ENCODE results near the gene ERMN. TPM values are rescaled to one million over a fixed set of nuclear protein-coding genes. Genes with fewer than 3 reads are reported as not detected.
"Not testable (repeated sequence)": the region's sequence is repeated elsewhere in the genome, so short reads cannot be mapped to it uniquely, and the experiment has no call there.

ERMN gene
- 1 to 10 TPM; 1.4 to 2.2 (median 1.6) TPM for total RNA-seq

DNA sequence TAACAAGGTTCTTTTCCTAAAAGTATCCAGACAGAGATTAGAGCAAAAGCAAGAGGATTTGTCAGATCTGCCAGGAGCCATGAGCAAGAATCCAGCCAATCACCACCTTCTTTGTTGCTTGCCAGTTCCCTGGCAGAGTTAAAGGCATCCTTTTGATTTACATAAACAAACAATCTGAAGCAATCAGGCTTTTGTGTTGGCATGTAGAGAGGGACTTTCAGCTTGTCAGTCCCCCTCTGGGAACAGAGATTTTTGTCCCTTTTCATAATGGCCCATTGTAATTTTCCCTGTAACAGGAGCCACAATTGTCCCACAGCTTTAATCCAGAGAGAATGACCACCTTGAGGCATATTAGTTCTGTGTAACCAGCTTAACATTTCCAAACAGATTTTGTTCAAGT, at the start of gene ERMN:
TSS of gene ERMN (minus strand) at position 39 of the 400 bp plus-strand sequence. CDS start 182 bp downstream, outside the sequence.
- Histone ChIP-seq H3K4me1 (no peaks in the 10 kb centered on the region), H3K4me3 (no peak within 1 kb of the TSS), H3K27me3 (no peaks in the 10 kb centered on the region), H3K36me3 (no peaks in the 10 kb centered on the region), H3K9me3 (no peaks in the 10 kb centered on the region), H3K27ac (no peak within 1 kb of the TSS)
- intact Hi-C loops (cut with DNase I; ENCODE audit: low total_unique reads), result no loop called here
- no peak for DNase-seq (ENCODE audit: low spot score in 2 of 2)
- TF ChIP-seq POLR2AphosphoS5 (IDR thresholded peaks at IDR 0.05) (no peak), POLR2A (IDR thresholded peaks at IDR 0.05) (no peak)
- TF ChIP-seq, protein P1, sequence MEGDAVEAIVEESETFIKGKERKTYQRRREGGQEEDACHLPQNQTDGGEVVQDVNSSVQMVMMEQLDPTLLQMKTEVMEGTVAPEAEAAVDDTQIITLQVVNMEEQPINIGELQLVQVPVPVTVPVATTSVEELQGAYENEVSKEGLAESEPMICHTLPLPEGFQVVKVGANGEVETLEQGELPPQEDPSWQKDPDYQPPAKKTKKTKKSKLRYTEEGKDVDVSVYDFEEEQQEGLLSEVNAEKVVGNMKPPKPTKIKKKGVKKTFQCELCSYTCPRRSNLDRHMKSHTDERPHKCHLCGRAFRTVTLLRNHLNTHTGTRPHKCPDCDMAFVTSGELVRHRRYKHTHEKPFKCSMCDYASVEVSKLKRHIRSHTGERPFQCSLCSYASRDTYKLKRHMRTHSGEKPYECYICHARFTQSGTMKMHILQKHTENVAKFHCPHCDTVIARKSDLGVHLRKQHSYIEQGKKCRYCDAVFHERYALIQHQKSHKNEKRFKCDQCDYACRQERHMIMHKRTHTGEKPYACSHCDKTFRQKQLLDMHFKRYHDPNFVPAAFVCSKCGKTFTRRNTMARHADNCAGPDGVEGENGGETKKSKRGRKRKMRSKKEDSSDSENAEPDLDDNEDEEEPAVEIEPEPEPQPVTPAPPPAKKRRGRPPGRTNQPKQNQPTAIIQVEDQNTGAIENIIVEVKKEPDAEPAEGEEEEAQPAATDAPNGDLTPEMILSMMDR (IDR thresholded peaks at IDR 0.05), result no peak

DNA sequence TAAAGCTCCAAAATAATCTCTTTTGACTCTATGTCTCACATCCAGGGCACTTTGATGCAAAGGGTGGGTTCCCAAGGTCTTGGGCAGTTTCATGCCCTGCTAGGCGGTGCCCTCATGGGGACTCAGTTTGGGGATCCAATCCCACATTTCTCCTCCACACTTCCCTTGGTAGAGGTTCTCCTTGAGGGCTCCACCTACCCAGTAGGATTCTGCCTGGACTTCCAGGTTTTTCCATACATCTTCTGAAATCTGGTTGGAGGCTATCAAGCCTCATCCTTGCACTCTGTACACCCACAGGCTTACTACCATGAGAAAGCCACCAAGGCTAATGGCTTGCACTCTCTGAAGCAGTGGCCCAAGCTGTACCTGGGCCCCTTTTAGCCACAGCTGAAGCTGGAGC, 49.8 kb upstream of the ERMN start:
- H3K27me3 ChIP-seq, result no peaks in the 10 kb centered on the region
- H3K9me3 ChIP-seq, result peaks cover 18 to 19% of the 10 kb centered on the region in 2 donors
- TF ChIP-seq, protein P1 (IDR thresholded peaks at IDR 0.05), result no peak
- intact Hi-C loops (cut with DNase I; ENCODE audit: low total_unique reads), result no loop called here
- H3K4me1 ChIP-seq, result no peaks in the 10 kb centered on the region
- no peak overlapping the region for H3K4me3 ChIP-seq
- no peak for DNase-seq (ENCODE audit: low spot score in 2 of 2)
- no peaks in the 10 kb centered on the region for H3K36me3 ChIP-seq
- H3K27ac ChIP-seq, result no peak overlapping the region

- H3K4me3 ChIP-seq; DNase-seq (ENCODE audit: low spot score in 2 of 2); H3K36me3 ChIP-seq; H3K27me3 ChIP-seq; H3K9me3 ChIP-seq; H3K27ac ChIP-seq; H3K4me1 ChIP-seq; intact Hi-C loops (cut with DNase I; ENCODE audit: low total_unique reads): not testable (repeated sequence)
These were observed 42.9 kb upstream of the ERMN start for GRCh38 chr2:157368508-157368907.

DNA sequence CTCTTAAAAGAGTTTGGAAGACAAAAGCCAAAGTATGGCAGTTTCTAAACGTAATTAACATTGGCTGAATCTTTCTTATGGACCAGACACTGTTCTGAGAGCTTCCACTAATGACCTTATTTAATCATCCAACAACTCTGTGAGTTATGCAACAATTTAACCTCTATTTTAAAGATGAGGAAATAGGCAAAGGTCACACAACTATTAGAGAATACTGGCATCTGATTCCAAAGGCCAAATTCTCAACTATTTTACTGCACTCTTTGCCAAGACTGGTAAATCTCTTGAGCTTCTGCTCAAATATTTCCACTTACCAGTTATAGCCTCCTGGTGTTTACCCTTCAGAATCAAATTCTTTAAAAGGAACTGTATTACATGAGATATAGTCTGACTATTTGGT, 42.1 kb upstream of the ERMN start:
- Histone ChIP-seq H3K4me3 (no peak overlapping the region), H3K27me3 (no peaks in the 10 kb centered on the region), H3K27ac (no peak overlapping the region), H3K36me3 (no peaks in the 10 kb centered on the region), H3K4me1 (no peaks in the 10 kb centered on the region), H3K9me3 (no peaks in the 10 kb centered on the region)
- TF ChIP-seq, protein P1 (IDR thresholded peaks at IDR 0.05), result no peak
- no peak for TF ChIP-seq POLR2A (IDR thresholded peaks at IDR 0.05)
- TF ChIP-seq POLR2AphosphoS5 (IDR thresholded peaks at IDR 0.05), result no peak
- intact Hi-C loops (cut with DNase I; ENCODE audit: low total_unique reads), result no loop called here
- no peak for DNase-seq (ENCODE audit: low spot score in 2 of 2)

DNA sequence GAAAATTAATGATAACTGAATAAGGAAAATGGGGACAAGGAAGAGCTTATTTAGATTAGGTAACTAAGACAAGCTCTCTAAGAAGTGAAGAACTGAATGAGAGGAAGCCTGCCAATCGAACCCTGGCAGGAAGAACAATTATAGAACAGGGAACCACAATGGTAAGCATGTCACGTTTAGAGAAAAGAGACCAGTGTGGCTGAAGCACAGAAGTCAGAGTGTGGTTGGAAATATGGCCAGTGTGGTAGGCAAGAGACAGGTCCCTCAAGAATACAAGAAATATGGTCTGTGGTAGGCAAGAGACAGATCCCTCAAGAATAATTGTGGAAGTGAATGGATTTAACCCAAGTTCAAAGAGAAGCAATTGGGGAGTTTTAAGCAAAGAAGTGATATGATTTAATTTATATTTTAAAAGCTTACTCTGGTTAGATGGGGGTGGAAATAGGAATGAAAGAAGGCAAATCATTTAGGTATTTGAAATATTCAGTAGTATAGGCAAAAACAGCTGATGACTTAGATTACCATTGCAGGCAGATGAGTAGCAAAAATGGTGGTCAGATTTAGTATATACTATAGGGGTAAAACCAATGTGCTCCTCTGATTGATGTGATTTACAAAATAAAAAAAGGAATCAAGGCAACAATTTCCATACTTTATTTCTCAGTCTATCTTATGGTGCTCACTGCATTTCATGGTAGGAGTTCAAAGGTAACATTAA, 38.8 kb upstream of the ERMN start:
- TF ChIP-seq, protein P1 (IDR thresholded peaks at IDR 0.05), result no peak
- intact Hi-C loops (cut with DNase I; ENCODE audit: low total_unique reads), result no loop called here

More for the DNA sequence above, 38.8 kb upstream of the ERMN start:
- Histone ChIP-seq H3K27ac (no peak overlapping the region), H3K9me3 (no peaks in the 10 kb centered on the region), H3K27me3 (no peaks in the 10 kb centered on the region), H3K4me1 (no peaks in the 10 kb centered on the region), H3K36me3 (no peaks in the 10 kb centered on the region), H3K4me3 (no peak overlapping the region)
- DNase-seq (ENCODE audit: low spot score in 2 of 2), result no peak

Measured in breast epithelium (tissue), 4 donors.